ENCODE data around the gene ANAPC2.

Gene ANAPC2

DNA sequence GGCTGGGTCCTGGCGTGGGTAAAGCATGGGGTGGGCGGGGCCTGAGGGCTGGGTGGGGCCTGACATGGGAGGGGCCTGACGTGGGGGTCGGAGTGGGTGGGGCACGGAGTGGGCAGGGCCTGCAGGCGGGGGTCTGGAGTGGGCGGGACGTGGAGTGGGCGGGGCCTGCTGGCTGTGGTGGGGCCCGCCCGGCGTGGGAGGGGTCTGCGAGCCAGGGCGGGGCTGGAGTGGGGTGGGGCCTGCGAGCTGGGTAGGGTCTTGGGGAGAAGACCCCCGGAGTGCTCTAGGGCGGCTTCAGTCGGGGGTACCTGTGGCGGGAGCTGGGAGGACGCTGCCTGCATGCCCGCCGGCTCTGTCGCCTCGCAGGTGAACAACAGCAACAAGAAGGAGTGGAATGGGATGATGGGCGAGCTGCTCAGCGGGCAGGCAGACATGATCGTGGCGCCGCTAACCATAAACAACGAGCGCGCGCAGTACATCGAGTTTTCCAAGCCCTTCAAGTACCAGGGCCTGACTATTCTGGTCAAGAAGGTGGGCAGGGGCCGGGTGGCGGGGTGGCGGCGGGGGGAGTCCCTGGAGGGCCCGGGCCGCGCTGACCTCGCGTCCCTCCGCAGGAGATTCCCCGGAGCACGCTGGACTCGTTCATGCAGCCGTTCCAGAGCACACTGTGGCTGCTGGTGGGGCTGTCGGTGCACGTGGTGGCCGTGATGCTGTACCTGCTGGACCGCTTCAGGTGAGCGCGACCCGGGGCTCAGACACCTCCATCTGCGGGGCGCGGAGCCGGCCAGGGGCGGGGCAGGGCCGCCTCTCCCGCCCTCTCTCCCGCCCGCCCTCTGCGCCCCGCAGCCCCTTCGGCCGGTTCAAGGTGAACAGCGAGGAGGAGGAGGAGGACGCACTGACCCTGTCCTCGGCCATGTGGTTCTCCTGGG is 26.5 kb downstream of the ANAPC2 start:
- DNase-seq (ENCODE audit: low read depth): no peak

DNA sequence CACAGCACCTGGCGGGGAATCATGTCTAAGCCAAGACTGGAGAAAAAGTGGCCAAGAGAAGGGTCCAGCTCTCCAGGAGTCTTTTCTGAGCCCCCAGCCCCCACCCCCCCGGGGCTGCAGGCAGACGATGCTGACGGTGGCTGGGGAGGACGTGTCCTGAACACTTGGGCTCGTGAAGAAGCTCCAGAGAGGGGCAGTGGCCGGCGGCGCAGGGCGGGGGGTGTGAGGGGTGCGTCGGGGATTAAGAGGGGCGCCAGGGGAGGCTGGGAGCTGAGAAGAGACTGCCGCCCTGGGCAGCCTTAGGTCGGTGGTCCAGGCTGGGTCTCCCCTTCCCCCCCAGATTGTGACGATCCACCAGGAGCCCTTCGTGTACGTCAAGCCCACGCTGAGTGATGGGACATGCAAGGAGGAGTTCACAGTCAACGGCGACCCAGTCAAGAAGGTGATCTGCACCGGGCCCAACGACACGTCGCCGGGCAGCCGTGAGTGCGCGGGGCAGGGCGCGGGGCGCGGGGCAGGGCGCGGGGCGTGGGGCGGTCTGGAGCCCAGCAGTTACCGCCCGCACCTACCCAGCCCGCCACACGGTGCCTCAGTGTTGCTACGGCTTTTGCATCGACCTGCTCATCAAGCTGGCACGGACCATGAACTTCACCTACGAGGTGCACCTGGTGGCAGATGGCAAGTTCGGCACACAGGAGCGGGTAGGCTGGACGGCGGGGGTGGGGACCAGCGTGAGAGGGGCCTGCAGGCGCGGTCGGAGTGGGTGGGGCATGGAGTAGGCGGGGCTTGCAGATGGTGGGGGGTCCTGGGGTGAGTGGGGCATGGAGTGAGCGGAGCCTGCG is 27.4 kb downstream of the ANAPC2 start:
- no peak for DNase-seq (ENCODE audit: low read depth)

DNA sequence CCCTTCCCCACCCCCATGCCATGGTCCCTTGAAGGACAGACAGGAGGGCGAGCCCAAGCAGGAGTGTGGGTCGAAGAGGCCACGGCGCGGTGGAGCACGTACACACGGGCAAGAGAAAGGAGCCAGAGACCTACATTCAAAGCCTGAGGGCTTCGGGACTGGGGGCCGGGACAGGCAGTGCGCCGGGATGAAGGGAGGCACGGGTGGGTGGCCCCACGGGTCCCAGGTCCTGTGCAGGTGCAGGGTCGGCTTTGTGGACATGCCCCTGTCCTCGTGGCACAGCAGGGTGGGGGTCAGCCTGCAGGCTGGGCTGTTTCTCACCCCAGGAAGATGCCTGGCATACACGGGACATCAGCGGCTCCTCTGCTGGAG is 28.3 kb downstream of the ANAPC2 start:
- DNase-seq (ENCODE audit: low read depth): no peak

DNA sequence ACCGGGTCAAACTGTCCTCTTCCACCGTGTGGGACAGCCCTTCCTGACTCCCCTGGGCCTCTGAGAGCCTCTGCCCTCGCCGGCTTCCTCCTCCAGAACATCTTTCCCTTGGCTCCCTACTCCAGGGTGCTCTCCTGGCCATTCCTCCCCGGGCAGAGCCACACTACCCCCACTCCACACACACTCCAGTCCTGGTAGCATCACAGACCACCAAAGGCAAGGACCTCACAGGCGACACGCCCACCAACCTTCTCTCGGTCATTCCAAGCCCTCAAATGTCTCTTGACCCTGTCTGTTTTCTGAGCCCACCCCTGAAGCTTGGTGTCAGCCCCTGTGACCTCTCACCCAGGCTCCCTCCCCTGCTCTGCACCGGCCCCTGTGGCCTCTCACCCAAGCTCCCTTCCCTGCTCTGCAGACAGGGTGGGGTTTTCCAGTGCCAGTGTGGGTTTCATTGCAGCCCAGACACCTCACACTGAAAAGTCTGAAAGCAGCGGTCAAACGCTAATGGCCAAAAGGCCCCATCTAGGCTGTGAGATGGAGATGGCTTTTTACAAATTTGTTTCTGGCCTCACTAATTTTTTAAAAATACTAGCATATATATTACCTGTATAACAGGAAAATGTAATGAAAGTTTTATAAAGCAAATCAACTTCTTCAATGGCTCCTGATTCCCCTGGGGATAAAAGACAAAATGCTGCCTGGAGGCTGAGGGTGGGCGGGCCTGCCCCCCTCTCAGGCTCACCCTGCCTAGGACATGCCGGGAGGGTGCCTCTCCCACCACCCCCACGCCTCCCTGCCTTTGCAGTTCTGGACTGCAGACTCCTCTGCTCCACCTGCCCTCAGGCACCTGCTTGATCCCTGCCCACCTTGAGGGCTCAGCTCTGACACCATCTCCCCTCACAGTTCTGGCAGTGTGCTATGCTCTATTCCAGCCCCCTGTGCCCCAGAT is 29.0 kb downstream of the ANAPC2 start:
- no peak for DNase-seq (ENCODE audit: low read depth)

DNA sequence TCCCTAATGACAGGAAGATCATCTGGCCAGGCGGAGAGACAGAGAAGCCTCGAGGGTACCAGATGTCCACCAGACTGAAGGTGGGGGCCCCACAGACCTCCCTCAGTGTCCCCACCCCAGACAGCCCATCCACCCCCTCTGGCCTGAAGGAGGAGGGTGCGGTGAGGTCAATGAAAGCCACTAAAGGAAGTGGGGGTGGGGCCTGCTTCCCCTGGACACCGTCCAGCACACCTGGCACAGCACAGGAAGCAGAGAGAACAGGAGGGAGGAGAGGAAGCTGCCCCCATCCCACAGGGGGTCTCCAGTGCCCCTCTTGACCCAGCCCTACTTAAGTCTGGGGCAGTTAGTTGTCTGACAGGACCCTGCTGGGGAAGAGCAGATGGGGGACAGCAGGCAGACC is 29.7 kb downstream of the ANAPC2 start:
- no peak for DNase-seq (ENCODE audit: low read depth)

DNA sequence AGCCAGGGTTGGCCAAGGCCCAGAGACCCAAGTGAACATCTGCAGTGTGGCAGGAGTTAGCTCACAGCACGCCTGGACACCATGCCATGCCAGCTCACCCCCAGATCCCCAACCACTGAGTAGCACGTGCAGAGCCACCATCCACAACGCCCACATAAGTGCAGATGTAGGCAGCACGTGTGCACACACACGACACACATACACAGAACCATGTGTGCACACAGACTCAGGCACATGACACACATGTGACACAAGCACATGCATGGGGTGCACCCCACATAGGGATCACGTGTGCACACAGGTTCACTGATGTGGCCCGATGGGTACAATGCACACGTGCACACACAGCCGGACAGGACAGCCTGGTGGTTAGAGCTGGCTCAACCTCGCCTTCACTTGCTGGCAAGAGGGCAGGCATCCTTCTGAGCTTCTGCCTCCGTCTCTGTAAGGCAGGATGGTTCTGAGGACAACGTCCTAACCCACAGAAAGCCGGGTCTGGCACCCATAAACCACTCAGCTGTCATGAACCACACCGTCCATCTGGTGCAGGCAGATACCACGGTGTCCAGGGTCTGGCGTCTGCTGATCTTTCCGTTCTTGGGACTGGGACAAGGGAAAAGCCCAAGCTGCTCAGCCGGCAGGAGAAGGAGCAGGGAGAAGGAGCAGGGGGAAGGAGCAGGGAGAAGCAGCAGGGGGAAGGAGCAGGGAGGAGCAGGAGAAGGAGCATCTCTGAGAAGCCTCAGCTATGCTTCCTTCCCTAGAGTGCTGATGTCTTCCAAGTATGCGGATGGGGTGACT is 30.5 kb downstream of the ANAPC2 start:
- no peak for DNase-seq (ENCODE audit: low read depth)

DNA sequence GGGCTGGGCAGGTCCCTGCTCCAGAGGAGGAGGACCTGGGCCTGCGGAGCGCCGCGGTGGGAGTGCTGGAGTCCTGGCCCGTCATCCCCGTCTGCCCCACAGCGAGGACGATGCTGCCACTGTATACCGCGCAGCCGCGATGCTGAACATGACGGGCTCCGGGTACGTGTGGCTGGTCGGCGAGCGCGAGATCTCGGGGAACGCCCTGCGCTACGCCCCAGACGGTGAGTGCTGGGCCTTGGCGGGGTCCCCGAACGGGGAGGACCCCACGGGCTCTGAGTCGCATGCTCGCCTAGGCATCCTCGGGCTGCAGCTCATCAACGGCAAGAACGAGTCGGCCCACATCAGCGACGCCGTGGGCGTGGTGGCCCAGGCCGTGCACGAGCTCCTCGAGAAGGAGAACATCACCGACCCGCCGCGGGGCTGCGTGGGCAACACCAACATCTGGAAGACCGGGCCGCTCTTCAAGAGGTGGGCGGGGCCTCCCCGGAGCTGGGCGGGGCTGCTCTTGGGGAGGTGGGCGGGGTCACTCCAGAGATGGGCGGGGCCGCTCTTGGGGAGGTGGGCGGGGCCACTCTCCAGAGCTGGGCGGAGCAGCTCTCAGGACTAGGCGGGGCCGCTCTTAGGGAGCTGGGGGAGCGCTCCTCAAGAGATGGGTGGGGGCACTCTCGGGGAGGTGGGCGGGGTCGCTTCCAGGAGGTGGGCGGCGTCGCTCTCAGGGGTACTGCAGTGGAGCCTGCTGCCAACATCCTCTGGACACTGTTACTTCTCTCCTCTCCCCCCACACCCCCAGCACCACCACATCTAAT is 31.6 kb downstream of the ANAPC2 start:
- no peak for DNase-seq (ENCODE audit: low read depth)

DNA sequence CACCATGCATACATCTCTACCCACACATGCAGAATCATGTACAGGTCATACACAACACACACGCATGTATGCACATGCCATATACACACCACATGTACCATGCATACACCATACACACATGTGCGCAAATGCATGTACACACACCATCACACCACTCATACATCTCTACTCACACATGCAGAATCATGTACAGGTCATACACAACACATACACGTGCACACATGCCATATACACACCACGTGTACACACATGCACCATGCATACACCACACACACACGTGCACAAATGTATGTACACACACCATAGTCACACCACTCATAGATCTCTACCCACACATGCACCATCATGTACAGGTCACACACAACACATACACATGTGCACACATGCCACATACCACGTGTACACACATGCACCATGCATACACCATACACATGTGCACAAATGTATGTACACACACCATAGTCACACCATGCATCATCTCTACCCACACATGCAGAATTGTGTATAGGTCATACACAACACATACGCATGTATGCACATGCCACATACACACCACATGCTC is 35.4 kb downstream of the ANAPC2 start:
- DNase-seq (ENCODE audit: low read depth): no peak

DNA sequence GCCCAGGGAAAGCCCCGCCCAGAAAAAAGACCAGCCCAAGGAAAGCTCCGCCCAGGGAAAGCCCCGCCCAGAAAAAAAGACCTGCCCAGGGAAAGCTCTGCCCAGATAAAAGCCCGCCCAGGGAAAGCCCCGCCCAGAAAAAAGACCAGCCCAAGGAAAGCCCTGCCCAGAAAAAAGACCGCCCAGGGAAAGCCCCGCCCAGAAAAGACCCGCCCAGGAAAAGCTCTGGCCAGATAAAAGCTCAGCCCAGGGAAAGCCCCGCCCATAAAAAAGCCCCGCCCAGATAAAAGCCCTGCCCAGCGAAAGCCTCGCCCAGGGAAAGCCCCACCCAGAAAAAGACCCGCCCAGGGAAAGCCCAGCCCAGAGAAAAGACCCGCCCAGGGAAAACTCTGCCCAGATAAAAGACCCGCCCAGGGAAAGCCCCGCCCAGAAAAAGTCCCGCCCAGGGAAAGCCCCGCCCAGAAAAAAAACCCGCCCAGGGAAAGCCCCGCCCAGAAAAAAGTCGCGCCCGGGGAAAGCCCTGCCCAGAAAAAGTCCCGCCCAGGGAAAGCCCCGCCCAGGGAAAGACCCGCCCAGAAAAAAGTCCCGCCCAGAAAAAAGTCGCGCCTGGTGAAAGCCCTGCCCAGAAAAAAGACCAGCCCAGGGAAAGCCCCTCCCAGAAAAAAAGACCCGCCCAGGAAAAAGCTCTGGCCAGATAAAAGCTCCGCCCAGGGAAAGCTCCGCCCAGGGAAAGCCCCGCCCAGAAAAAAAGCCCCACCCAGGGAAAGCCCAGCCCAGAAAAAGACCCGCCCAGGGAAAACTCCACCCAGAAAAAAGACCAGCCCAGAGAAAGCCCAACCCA is 37.5 kb downstream of the ANAPC2 start:
- no peak for DNase-seq (ENCODE audit: low read depth)

DNA sequence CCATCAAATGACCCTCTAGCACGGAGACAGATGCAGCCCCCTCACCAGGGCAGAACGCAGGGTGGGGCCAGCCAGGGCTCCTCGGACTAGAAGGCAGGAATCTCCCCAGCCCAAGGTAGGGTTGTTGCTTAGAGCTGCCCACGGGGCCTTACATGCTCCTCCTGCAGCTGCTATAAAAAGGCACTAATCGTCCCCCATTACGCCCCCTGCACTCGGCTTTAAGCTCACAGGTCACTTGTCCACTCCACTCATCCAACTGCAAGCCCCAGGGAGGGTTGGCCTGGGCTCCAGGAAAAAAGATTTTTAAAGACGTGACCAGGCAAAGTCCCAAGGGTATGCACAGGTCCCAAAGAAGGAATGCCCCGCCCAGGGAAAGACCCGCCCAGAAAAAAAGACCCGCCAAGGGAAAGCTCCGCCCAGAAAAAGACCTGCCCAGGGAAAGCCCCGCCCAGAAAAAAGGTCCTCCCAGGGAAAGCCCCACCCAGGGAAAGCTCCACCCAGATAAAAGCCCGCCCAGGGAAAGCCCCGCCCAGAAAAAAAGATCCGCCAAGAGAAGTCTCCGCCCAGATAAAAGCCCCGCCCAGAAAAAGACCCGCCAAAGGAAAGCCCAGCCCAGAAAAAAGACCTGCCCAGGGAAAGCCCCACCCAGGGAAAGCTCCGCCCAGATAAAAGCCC is 38.3 kb downstream of the ANAPC2 start:
- DNase-seq (ENCODE audit: low read depth): no peak

DNA sequence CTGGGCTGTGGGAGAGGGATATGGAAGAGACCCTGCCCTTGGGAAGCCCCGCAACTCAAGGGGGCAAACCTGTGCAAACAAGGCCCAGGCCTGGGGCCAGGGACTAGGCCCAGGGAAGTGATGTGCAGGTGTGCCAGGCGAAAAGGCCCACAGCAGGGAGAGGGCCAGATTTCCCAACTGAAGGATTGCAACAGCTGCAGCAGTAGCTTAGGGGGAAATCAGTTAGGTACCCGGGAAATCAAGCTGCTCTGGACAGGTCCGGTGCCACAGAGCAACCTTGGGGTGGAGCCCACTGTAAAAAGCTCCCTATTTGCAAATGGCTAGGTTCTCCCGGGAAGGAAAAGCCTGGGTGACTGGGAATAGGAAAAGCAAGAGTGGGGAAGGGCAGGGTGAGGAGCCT is 39.0 kb downstream of the ANAPC2 start:
- DNase-seq (ENCODE audit: low read depth): no peak

DNA sequence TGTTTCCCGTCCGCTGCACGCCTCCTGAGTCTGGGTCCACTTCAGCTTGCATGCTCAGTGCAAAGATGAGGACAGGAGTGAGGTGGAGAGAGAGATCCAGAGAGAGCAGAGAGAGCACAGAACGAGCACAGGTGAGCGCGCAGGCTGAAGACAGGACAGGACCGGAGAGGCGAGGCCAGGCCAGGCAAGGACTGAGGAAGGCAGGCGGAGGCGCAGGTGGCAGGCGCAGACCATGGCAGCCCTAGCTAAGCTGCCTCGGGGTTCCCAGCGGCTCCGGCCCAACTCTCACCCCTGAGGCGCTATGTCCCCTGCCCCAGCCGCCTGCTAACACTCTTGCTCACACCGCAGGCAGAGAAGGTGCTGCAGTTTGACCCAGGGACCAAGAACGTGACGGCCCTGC is 39.7 kb downstream of the ANAPC2 start:
- DNase-seq (ENCODE audit: low read depth): no peak

DNA sequence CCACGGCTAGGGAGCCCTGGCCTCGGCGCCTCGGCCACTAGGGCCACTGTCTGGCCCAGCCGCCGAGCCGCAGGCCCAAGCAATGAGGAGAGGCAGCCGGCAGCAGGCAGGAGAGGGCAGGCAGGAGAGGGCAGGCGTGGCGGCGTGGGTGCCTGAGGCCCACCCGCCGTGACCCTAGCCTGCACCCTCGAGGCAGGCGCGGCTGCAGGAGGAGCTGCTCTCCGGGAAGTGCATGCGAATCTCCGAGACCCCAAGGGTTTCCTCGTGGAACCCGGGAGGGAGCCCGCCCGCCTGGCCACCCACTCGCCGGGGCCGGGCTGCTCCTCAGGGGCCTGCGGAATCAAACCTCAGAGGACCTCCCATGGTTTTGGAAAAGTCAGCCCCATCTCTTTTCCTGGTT is 40.1 kb downstream of the ANAPC2 start:
- DNase-seq (ENCODE audit: low read depth): no peak

DNA sequence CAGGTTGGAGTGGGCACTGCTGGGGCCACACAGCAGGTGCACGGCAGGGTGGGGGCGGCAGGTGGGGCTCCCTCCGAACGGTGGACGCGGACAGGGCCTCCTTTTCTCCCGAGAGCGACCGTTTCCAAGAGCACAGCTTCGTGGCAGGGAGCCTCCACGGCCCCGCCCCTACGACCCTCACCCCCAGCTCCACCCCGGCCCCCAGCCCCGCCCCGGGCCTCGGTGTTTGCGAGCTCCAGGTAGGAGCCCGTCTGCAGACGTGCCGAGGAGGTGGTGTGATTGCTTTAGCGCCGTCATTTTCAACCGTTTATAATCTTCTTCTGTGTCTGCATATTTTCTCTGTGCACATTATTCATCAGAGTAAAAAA is 40.6 kb downstream of the ANAPC2 start:
- no peak for DNase-seq (ENCODE audit: low read depth)

DNA sequence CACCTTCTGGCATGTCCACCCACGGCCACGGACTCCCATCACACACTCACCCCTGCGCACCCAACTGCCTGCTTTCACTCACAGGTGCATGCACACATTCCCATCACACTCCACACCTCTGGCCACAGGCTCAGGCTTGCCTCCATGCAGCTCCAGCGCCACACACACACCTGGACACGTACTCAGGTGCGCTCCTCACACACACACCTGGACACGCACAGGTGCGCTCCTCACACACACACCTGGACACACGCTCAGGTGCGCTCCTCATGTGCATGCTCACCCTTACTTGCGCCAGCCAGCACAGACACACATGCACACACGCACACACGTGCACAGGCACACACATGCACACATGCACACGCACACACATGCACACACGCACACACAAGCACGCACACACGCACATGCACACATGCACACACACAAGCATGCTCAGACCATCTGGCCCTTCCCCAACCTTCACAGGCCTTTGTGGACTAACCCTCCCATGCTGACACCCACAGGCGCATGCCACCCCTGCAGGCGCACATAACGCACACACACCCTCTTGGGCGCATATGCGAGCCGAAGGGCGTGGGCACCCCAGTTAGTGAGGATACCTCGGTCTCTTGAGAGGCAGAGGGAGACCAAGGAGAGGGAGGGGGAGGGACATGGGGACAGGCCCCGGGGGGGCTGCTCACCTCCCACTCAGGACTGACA is 41.1 kb downstream of the ANAPC2 start:
- DNase-seq (ENCODE audit: low read depth): no peak

DNA sequence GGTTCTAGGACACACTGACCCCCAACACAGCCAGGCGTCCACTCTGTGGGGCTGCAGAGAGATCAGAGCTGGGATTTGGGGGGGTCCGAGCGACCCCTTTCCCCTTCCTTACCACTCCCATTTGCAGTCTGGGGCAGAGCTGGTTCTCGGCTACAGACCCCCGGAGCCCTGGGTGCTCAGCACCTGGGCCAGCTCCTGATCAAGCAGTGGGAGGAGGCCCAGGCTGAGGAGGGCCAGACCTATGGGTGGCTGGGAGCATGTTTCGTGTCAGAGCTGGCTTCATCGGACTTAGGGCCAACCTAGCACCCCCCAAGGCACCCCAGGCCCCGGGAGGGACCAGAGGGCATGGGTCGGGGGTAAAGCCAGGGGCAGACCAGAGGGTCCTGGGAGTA is 41.8 kb downstream of the ANAPC2 start:
- DNase-seq (ENCODE audit: low read depth): no peak

DNA sequence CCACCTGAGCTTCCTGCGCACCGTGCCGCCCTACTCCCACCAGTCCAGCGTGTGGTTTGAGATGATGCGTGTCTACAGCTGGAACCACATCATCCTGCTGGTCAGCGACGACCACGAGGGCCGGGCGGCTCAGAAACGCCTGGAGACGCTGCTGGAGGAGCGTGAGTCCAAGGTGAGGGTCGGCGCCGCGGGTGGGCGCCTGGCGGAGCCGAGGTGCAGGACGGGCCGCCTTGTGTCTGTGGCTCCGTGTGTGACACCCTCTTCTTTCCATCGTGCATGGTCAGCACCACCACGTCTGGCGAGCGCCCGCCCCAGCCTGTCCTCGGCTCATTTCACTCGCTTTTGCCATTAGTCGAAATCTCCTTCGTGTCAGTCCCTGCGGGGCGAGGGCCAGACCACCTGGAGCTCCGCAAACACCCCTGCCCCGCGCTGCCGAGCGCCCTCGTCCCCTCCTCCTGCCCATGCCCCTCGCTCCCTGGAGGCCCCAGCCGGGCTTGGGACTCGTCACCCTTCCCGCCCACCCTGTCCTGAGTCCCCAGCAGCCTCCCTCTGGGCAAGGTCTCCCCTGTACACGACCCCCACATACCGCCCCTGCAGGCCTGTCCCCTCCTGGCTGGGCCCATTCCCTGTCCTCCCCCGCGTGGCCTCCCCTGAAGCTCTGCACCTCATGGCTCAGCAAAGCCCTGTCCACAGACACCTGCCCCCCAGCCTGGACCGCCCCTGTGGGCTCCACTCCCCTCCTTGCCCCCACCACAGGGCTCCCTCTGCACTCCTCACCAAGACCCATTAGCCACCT is 42.4 kb downstream of the ANAPC2 start:
- no peak for DNase-seq (ENCODE audit: low read depth)

Measured in HS-27A (cell line).